GM23248 (cell line): ENCODE data around the gene NTNG2. TPM values are rescaled to one million over a fixed set of nuclear protein-coding genes. Genes with fewer than 3 reads are reported as not detected.

Experiments used
- DNase-seq: peaks from one replicate; pipeline ENCODE4 v3.0.0-alpha.2; 2015
- H2AFZ ChIP-seq: fragments of 200-600 bp; sonication (generic); 2 replicates; pipeline ENCODE4 v1.6.1; 2016; ENCODE audit warnings: antibody characterized with exemption
- H3F3A ChIP-seq: fragments of 200-600 bp; sonication (generic); 2 replicates; pipeline ENCODE4 v1.6.1; 2016; ENCODE audit warnings: mild to moderate bottlenecking, antibody characterized with exemption, mixed run types; ENCODE audit not compliant: insufficient read depth
- H3K27ac ChIP-seq: fragments of 200-600 bp; sonication (generic); 2 replicates; pipeline ENCODE4 v1.5.1; 2016; ENCODE audit warnings: mild to moderate bottlenecking
- H3K27me3 ChIP-seq: fragments of 200-600 bp; sonication (generic); replicated peaks from 2 replicates; pipeline ENCODE4 v1.6.1; 2016; ENCODE audit warnings: mild to moderate bottlenecking; ENCODE audit not compliant: insufficient read depth
- H3K36me3 ChIP-seq: fragments of 200-600 bp; sonication (generic); 2 replicates; pipeline ENCODE4 v1.6.1; 2016; ENCODE audit warnings: low read depth, mild to moderate bottlenecking
- H3K4me1 ChIP-seq: fragments of 200-600 bp; sonication (generic); 2 replicates; pipeline ENCODE4 v1.6.1; 2016; ENCODE audit warnings: mild to moderate bottlenecking; ENCODE audit not compliant: insufficient read depth
- H3K4me2 ChIP-seq: fragments of 200-600 bp; sonication (generic); one replicate; pipeline ENCODE4 v1.6.1; 2016; ENCODE audit warnings: mild to moderate bottlenecking; ENCODE audit not compliant: unreplicated experiment
- H3K4me3 ChIP-seq: fragments of 200-600 bp; sonication (generic); 2 replicates; pipeline ENCODE4 v1.5.1; 2016; ENCODE audit warnings: mild to moderate bottlenecking
- H3K79me2 ChIP-seq: fragments of 200-600 bp; sonication (generic); 2 replicates; pipeline ENCODE4 v1.6.1; 2016; ENCODE audit warnings: mild to moderate bottlenecking; ENCODE audit not compliant: insufficient read depth
- H3K9ac ChIP-seq: fragments of 200-600 bp; sonication (generic); 2 replicates; pipeline ENCODE4 v1.6.1; 2016; ENCODE audit warnings: mild to moderate bottlenecking
- H3K9me2 ChIP-seq: fragments of 200-600 bp; sonication (generic); 2 replicates; pipeline ENCODE4 v1.6.1; 2016; ENCODE audit warnings: mixed run types, mild to moderate bottlenecking, moderate library complexity; ENCODE audit not compliant: insufficient read depth
- H3K9me3 ChIP-seq: fragments of 200-600 bp; sonication (generic); one replicate; pipeline ENCODE4 v1.6.1; 2017; ENCODE audit warnings: low read depth
- H4K20me1 ChIP-seq: fragments of 200-600 bp; sonication (generic); 2 replicates; pipeline ENCODE4 v1.6.0; 2016; ENCODE audit not compliant: insufficient read depth
- EZH2 ChIP-seq: fragments of 200-600 bp; sonication (generic); IDR thresholded peaks from 2 replicates; pipeline ENCODE4 v1.6.1; 2018; ENCODE audit warnings: antibody characterized with exemption, mild to moderate bottlenecking; ENCODE audit not compliant: insufficient read depth, poor library complexity, severe bottlenecking
- EZH2phosphoT487 ChIP-seq: fragments of 200-600 bp; sonication (generic); IDR thresholded peaks from 2 replicates; pipeline ENCODE4 v1.6.1; 2018; ENCODE audit warnings: antibody characterized with exemption, moderate library complexity, mild to moderate bottlenecking, low read depth; ENCODE audit not compliant: insufficient read depth
- WGBS, 2 experiments: methylation state at CpG; one replicate each; pipeline ENCODE4 v1.1.6; 2015 to 2017; ENCODE audit warnings: low lambda C conversion rate in 2 of 2, low coverage in 1 of 2; ENCODE audit errors: missing lambda C conversion rate in 2 of 2; 5-methylcytosine and 5-hydroxymethylcytosine counted together
- in situ Hi-C: fragments of 300-500 bp; cut with MboI; formaldehyde crosslinking; loops from 2 replicates; pipeline ENCODE4 v1.15.0; 2020
- polyA plus RNA-seq: library from polyadenylated mRNA; unstranded; fragments of >200 nt; fragmentation: Nextera tagmentation; extraction: Ambion mirVana; gene quantifications from 2 replicates; pipeline ENCODE4 v1.2.1, GENCODE V29; 2016
- total RNA-seq: library from RNA; depleted of rRNA; stranded (reverse); fragments of >200 nt; shearing (Covaris generic); gene quantifications from 2 replicates; pipeline ENCODE4 v1.2.3, GENCODE V29; 2014

NTNG2 gene
- total and polyA plus RNA-seq, 2 experiments from 2014 or later = 0.13 to 1.5 TPM

GRCh38 chr9:132187121-132187620 lies 25.3 kb downstream of the NTNG2 start:
- H3K36me3 ChIP-seq = no peaks in the 10 kb centered on the region
- H3K4me3 ChIP-seq = no peak overlapping the region
- 12 to 14% methylated on average over 13 to 14 of the region's 14 CpGs for WGBS, 2 experiments
- H4K20me1 ChIP-seq = no peaks in the 10 kb centered on the region
- H2AFZ ChIP-seq = no peak overlapping the region
- H3K27ac ChIP-seq = no peak overlapping the region
- peaks cover 15% of the 10 kb centered on the region for H3K27me3 ChIP-seq
- TF ChIP-seq EZH2 (no peak), EZH2phosphoT487 (no peak)
- DNase-seq = no peak
- in situ Hi-C loops = no loop called here
- no peaks in the 10 kb centered on the region for H3K9me3 ChIP-seq
- H3K4me1 ChIP-seq = no peaks in the 10 kb centered on the region
- H3K4me2 ChIP-seq = no peak overlapping the region
- no peaks in the 10 kb centered on the region for H3K9me2 ChIP-seq
- H3K9ac ChIP-seq = no peak overlapping the region
- H3F3A ChIP-seq = no peaks in the 10 kb centered on the region
- no peaks in the 10 kb centered on the region for H3K79me2 ChIP-seq

GRCh38 chr9:132190966-132191365 lies 29.1 kb downstream of the NTNG2 start:
- no peaks in the 10 kb centered on the region for H3K4me1 ChIP-seq
- 70 to 71% methylated on average over 10 of the region's 10 CpGs for WGBS, 2 experiments
- no peak overlapping the region for H3K4me2 ChIP-seq
- H3K27me3 ChIP-seq = peaks cover 13% of the 10 kb centered on the region
- no peak overlapping the region for H3K9ac ChIP-seq
- TF ChIP-seq EZH2 (no peak), EZH2phosphoT487 (no peak)
- no peaks in the 10 kb centered on the region for H3K9me3 ChIP-seq
- no peaks in the 10 kb centered on the region for H3K36me3 ChIP-seq
- no peaks in the 10 kb centered on the region for H4K20me1 ChIP-seq
- DNase-seq = no peak
- no peaks in the 10 kb centered on the region for H3K79me2 ChIP-seq
- in situ Hi-C loops = no loop called here
- H3K4me3 ChIP-seq = no peak overlapping the region
- no peak overlapping the region for H2AFZ ChIP-seq
- no peak overlapping the region for H3K27ac ChIP-seq
- H3F3A ChIP-seq = no peaks in the 10 kb centered on the region
- no peaks in the 10 kb centered on the region for H3K9me2 ChIP-seq

GRCh38 chr9:132192728-132193127 lies 30.9 kb downstream of the NTNG2 start:
- no peak for DNase-seq
- Histone ChIP-seq H3K4me3 (no peak overlapping the region), H3K36me3 (no peaks in the 10 kb centered on the region), H3K27me3 (peaks cover 7% of the 10 kb centered on the region), H3K9me3 (no peaks in the 10 kb centered on the region), H3K9me2 (no peaks in the 10 kb centered on the region), H4K20me1 (no peaks in the 10 kb centered on the region), H3K4me1 (no peaks in the 10 kb centered on the region), H3K27ac (no peak overlapping the region), H3K79me2 (no peaks in the 10 kb centered on the region), H3F3A (no peaks in the 10 kb centered on the region), H2AFZ (no peak overlapping the region), H3K9ac (no peak overlapping the region), H3K4me2 (no peak overlapping the region)
- in situ Hi-C loops = no loop called here
- WGBS, 2 experiments = 54 to 73% methylated on average over 11 of the region's 11 CpGs
- TF ChIP-seq EZH2phosphoT487 (no peak), EZH2 (no peak)

GRCh38 chr9:132193227-132194124 lies 31.6 kb downstream of the NTNG2 start:
- in situ Hi-C loops = no loop called here

More at GRCh38 chr9:132193227-132194124, 31.6 kb downstream of the NTNG2 start:
- no peaks in the 10 kb centered on the region for H3K4me1 ChIP-seq
- no peak overlapping the region for H3K4me2 ChIP-seq
- TF ChIP-seq EZH2 (no peak), EZH2phosphoT487 (no peak)
- 71% methylated on average over 12 of the region's 12 CpGs for WGBS, 2 experiments
- H2AFZ ChIP-seq = no peak overlapping the region
- H3K79me2 ChIP-seq = no peaks in the 10 kb centered on the region
- H3K9ac ChIP-seq = no peak overlapping the region
- no peaks in the 10 kb centered on the region for H3F3A ChIP-seq
- H3K27me3 ChIP-seq = no peaks in the 10 kb centered on the region; the same call in none of the 2 replicates
- H3K36me3 ChIP-seq = no peaks in the 10 kb centered on the region
- DNase-seq = no peak
- H3K9me2 ChIP-seq = no peaks in the 10 kb centered on the region
- no peak overlapping the region for H3K27ac ChIP-seq
- H3K4me3 ChIP-seq = no peak overlapping the region
- H4K20me1 ChIP-seq = no peaks in the 10 kb centered on the region
- no peaks in the 10 kb centered on the region for H3K9me3 ChIP-seq
